WTC11 (cell line): ENCODE results near the gene ST6GAL1. TPM values are rescaled to one million over a fixed set of nuclear protein-coding genes. Genes with fewer than 3 reads are reported as not detected.

Experiments
- ATAC-seq: fragments of 200-7000 bp; cut with Tn5 transposase; 2 replicates; pipeline ENCODE4 v1.10.0; 2021; ENCODE audit warnings: mild to moderate bottlenecking, moderate library complexity
- CTCF ChIA-PET: fragments of 300-600 bp; sonication (Branson Sonifier 250); formaldehyde crosslinking; loops from one replicate; lab custom pipeline; 2021; ENCODE audit warnings: antibody characterized with exemption; lab: Charles Lee
- POLR2A ChIA-PET: fragments of 350-600 bp; sonication (Branson Sonifier 250); formaldehyde crosslinking; loops from one replicate; lab custom pipeline; 2021; ENCODE audit warnings: antibody characterized with exemption; lab: Charles Lee
- DNase-seq: peaks from one replicate; pipeline ENCODE4 v3.0.0; 2021; ENCODE audit warnings: low spot score
- H3K27ac Mint-ChIP-seq: 2 replicates; pipeline ENCODE4 v1.8.0; 2021; ENCODE audit warnings: mixed read lengths
- H3K27me3 Mint-ChIP-seq: 2 replicates; pipeline ENCODE4 v1.8.0; 2021; ENCODE audit warnings: low read depth, mild to moderate bottlenecking, moderate library complexity, mixed read lengths
- H3K36me3 Mint-ChIP-seq: 2 replicates; pipeline ENCODE4 v1.8.0; 2021; ENCODE audit warnings: mixed read lengths
- H3K4me1 Mint-ChIP-seq: 2 replicates; pipeline ENCODE4 v1.8.0; 2022; ENCODE audit warnings: mixed read lengths
- H3K4me3 Mint-ChIP-seq: 2 replicates; pipeline ENCODE4 v1.8.0; 2021; ENCODE audit warnings: mild to moderate bottlenecking, moderate library complexity, mixed read lengths
- H3K9me3 Mint-ChIP-seq: 2 replicates; pipeline ENCODE4 v1.8.0; 2021; ENCODE audit warnings: mixed read lengths
- CBFB ChIP-seq: sonication (generic); formaldehyde crosslinking; IDR thresholded peaks from 2 replicates; pipeline ENCODE4 v1.8.1; 2022; ENCODE audit warnings: mild to moderate bottlenecking, low read depth, missing genetic modification reagents
- ELF4 ChIP-seq: sonication (generic); formaldehyde crosslinking; IDR thresholded peaks from 2 replicates; pipeline ENCODE4 v1.8.1; 2022; ENCODE audit warnings: low read depth, mild to moderate bottlenecking, moderate library complexity, missing genetic modification reagents
- ETV6 ChIP-seq: sonication (generic); formaldehyde crosslinking; IDR thresholded peaks from 2 replicates; pipeline ENCODE4 v1.8.1; 2022; ENCODE audit warnings: mild to moderate bottlenecking, missing genetic modification reagents
- HMGA2 ChIP-seq: fragments of 250-450 bp; sonication (Bioruptor Pico); IDR thresholded peaks from 2 replicates; pipeline ENCODE4 v1.4.0; 2021; ENCODE audit warnings: mild to moderate bottlenecking, moderate library complexity
- JAZF1 ChIP-seq: fragments of 250-450 bp; sonication (Bioruptor Pico); IDR thresholded peaks from 2 replicates; pipeline ENCODE4 v1.9.0; 2021; ENCODE audit warnings: moderate library complexity, mild to moderate bottlenecking, inconsistent platforms
- JUN ChIP-seq: sonication (generic); formaldehyde crosslinking; IDR thresholded peaks from 2 replicates; pipeline ENCODE4 v1.8.0; 2023; ENCODE audit warnings: mild to moderate bottlenecking, missing genetic modification reagents
- RORB ChIP-seq: fragments of 250-450 bp; sonication (Bioruptor Pico); IDR thresholded peaks from 2 replicates; pipeline ENCODE4 v1.9.0; 2021; ENCODE audit warnings: mild to moderate bottlenecking
- SMAD4 ChIP-seq: sonication (generic); formaldehyde crosslinking; IDR thresholded peaks from 2 replicates; pipeline ENCODE4 v1.8.0; 2022; ENCODE audit warnings: mild to moderate bottlenecking, missing genetic modification reagents
- ZNF138 ChIP-seq: sonication (generic); formaldehyde crosslinking; conservative IDR thresholded peaks from 2 replicates; pipeline ENCODE4 v1.8.1; 2022; ENCODE audit warnings: mild to moderate bottlenecking, moderate library complexity, missing genetic modification reagents
- ZNF263 ChIP-seq: sonication (generic); formaldehyde crosslinking; IDR thresholded peaks from 2 replicates; pipeline ENCODE4 v1.8.1; 2022; ENCODE audit warnings: low read depth, mild to moderate bottlenecking, moderate library complexity, missing genetic modification reagents
- ZNF423 ChIP-seq: fragments of 250-450 bp; sonication (Bioruptor Pico); IDR thresholded peaks from 2 replicates; pipeline ENCODE4 v2.1.2; 2022; ENCODE audit warnings: mild to moderate bottlenecking, moderate library complexity
- total RNA-seq: library from RNA; stranded (reverse); gene quantifications from 3 replicates; pipeline ENCODE4 v1.2.3, GENCODE V29; 2021
- TF ChIP-seq, protein P1 (sequence below): fragments of 250-450 bp; sonication (Bioruptor Pico); IDR thresholded peaks from 2 replicates; pipeline ENCODE4 v1.9.0; 2021; ENCODE audit warnings: mild to moderate bottlenecking
- TF ChIP-seq, protein P2 (sequence below): fragments of 250-450 bp; sonication (Bioruptor Pico); IDR thresholded peaks from 2 replicates; pipeline ENCODE4 v1.9.0; 2021; ENCODE audit warnings: mild to moderate bottlenecking
- TF ChIP-seq, protein P3 (sequence below): sonication (generic); formaldehyde crosslinking; IDR thresholded peaks from 2 replicates; pipeline ENCODE4 v1.8.0; 2022; ENCODE audit warnings: mild to moderate bottlenecking, missing genetic modification reagents
- TF ChIP-seq, protein P4 (sequence below): sonication (generic); formaldehyde crosslinking; IDR thresholded peaks from 2 replicates; pipeline ENCODE4 v1.8.0; 2022; ENCODE audit warnings: mild to moderate bottlenecking, missing genetic modification reagents

Gene ST6GAL1
- total RNA-seq, 1 experiment from 2014 or later: 87.5 TPM

DNA sequence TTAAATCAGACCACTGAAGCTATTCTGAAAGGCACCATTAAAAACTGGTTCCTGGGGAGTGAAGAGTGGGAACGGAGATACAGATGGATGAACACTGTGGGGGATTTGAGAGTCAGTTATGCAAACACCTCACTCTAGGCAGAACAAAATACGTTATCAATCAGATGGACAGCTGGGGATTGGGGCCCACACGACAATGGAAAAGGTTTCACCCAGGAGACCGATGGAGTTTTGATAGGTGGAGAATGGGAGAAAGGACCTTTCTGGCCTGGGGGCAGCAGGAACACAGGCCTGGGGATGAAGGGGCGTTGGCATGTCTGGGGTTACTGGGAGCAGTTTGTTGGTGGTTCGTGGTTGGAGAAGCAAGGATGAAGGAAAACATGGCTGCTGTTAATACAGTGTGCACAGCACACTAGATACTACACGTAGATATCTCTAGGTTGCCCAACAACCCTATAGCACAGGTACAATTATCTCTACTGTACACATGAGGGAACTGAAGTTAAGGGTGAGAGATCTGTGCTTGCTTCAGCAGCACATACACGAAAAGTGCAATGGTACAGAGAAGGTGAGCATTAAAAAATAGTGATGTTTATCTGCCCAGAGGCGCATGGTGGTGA, 16.5 kb downstream of the ST6GAL1 start:
- CTCF ChIA-PET: interaction anchor here (1.2 to 2.3 kb wide), 2 partner anchors 98 to 193 kb away, joined by 3 to 8 read pairs; partner anchors contain the start of gene RPL39L
- peaks cover 7% of the 10 kb centered on the region for H3K9me3 Mint-ChIP-seq
- peak overlapping the region; percentile 12 for H3K27ac Mint-ChIP-seq
- H3K27me3 Mint-ChIP-seq: no peaks in the 10 kb centered on the region
- peaks cover 49% of the 10 kb centered on the region for H3K4me1 Mint-ChIP-seq
- no peak overlapping the region for H3K4me3 Mint-ChIP-seq
- DNase-seq (no peak), ATAC-seq (no peak)
- H3K36me3 Mint-ChIP-seq: peaks cover 58% of the 10 kb centered on the region
- POLR2A ChIA-PET: no interaction called here
- TF ChIP-seq, protein P1, sequence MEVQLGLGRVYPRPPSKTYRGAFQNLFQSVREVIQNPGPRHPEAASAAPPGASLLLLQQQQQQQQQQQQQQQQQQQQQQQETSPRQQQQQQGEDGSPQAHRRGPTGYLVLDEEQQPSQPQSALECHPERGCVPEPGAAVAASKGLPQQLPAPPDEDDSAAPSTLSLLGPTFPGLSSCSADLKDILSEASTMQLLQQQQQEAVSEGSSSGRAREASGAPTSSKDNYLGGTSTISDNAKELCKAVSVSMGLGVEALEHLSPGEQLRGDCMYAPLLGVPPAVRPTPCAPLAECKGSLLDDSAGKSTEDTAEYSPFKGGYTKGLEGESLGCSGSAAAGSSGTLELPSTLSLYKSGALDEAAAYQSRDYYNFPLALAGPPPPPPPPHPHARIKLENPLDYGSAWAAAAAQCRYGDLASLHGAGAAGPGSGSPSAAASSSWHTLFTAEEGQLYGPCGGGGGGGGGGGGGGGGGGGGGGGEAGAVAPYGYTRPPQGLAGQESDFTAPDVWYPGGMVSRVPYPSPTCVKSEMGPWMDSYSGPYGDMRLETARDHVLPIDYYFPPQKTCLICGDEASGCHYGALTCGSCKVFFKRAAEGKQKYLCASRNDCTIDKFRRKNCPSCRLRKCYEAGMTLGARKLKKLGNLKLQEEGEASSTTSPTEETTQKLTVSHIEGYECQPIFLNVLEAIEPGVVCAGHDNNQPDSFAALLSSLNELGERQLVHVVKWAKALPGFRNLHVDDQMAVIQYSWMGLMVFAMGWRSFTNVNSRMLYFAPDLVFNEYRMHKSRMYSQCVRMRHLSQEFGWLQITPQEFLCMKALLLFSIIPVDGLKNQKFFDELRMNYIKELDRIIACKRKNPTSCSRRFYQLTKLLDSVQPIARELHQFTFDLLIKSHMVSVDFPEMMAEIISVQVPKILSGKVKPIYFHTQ (CRISPR knock-in tag): no peak
- TF ChIP-seq ELF4 (CRISPR knock-in tag) (no peak), ZNF423 (CRISPR knock-in tag) (no peak), SMAD4 (CRISPR knock-in tag) (no peak), HMGA2 (no peak), ZNF263 (no peak), JUN (no peak), RORB (CRISPR knock-in tag) (no peak), JAZF1 (CRISPR knock-in tag) (no peak)
- TF ChIP-seq, protein P2, sequence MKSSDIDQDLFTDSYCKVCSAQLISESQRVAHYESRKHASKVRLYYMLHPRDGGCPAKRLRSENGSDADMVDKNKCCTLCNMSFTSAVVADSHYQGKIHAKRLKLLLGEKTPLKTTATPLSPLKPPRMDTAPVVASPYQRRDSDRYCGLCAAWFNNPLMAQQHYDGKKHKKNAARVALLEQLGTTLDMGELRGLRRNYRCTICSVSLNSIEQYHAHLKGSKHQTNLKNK (CRISPR knock-in tag): no peak
- TF ChIP-seq, protein P3, sequence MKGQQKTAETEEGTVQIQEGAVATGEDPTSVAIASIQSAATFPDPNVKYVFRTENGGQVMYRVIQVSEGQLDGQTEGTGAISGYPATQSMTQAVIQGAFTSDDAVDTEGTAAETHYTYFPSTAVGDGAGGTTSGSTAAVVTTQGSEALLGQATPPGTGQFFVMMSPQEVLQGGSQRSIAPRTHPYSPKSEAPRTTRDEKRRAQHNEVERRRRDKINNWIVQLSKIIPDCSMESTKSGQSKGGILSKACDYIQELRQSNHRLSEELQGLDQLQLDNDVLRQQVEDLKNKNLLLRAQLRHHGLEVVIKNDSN (CRISPR knock-in tag): no peak

DNA sequence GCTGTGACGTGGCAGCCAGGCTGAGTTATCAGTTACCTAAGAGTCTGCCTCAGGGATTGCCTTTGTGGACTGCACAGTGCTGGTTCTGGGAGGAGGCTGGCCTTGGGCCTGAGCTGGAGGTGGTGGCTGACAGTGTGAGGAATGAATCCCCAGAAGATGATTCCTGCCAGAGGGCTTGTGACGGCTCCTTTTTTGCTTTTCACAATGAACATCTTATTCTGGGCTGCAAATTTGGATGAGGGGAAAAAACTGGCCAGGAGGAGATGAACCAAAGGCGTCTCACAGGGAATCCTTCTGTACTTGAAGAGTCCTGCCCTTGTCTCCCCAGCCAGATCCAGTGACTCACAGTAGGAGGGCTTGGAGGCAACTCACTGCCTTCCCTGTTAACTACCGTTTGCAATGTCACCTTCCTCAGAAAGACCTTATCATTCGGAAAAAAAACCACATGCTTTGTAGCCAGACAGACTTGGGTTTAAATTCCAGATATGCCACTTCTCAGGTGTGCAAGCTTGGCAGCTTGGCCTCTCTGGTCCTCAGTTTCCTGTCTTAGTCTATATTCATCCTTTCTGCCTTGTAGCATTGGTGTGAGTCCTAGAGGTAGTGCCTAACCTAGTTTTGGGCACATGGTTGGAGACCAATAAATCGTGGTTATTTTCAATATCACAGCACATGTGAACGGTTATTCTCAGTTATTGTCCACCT, 19.1 kb downstream of the ST6GAL1 start:
- CTCF ChIA-PET: interaction anchor here (1.5 kb wide), 1 partner anchor 9 kb away, joined by 4 read pairs; no protein-coding TSS in a partner anchor
- no peak for DNase-seq
- Mint-ChIP-seq H3K4me1 (peaks cover 42% of the 10 kb centered on the region), H3K27ac (peak overlapping the region; percentile 22), H3K4me3 (no peak overlapping the region), H3K36me3 (peaks cover 63% of the 10 kb centered on the region), H3K9me3 (peaks cover 20% of the 10 kb centered on the region)
- POLR2A ChIA-PET: no interaction called here
- TF ChIP-seq, protein P4, sequence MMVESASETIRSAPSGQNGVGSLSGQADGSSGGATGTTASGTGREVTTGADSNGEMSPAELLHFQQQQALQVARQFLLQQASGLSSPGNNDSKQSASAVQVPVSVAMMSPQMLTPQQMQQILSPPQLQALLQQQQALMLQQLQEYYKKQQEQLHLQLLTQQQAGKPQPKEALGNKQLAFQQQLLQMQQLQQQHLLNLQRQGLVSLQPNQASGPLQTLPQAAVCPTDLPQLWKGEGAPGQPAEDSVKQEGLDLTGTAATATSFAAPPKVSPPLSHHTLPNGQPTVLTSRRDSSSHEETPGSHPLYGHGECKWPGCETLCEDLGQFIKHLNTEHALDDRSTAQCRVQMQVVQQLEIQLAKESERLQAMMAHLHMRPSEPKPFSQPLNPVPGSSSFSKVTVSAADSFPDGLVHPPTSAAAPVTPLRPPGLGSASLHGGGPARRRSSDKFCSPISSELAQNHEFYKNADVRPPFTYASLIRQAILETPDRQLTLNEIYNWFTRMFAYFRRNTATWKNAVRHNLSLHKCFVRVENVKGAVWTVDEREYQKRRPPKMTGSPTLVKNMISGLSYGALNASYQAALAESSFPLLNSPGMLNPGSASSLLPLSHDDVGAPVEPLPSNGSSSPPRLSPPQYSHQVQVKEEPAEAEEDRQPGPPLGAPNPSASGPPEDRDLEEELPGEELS (CRISPR knock-in tag): no peak
- TF ChIP-seq CBFB (CRISPR knock-in tag) (no peak), RORB (CRISPR knock-in tag) (no peak), ETV6 (CRISPR knock-in tag) (no peak), ZNF138 (CRISPR knock-in tag) (no peak)
- TF ChIP-seq, all 79 proteins: peak for 0
- H3K27me3 Mint-ChIP-seq: no peaks in the 10 kb centered on the region
- ATAC-seq: no peak
